Thyroid gland (tissue), 4 donors: ENCODE results near the gene PTBP1. TPM values are rescaled to one million over a fixed set of nuclear protein-coding genes. Genes with fewer than 3 reads are reported as not detected.
A peak's percentile ranks its signal among the peaks of the same experiment; 100 is the strongest.

Experiments
- DNase-seq, 2 donors: peaks; one replicate each; pipeline ENCODE4 v3.0.0-alpha.2; 2019
- H3K27ac ChIP-seq, 3 donors: fragments of 200-600 bp; sonication (generic); 1 replicate in 2 of 3; 2 replicates in 1 of 3; pipeline ENCODE4 v1.5.1; 2016 to 2019; ENCODE audit warnings: mild to moderate bottlenecking in 1 of 3, moderate library complexity in 1 of 3
- H3K27me3 ChIP-seq: fragments of 200-600 bp; sonication (generic); one replicate; pipeline ENCODE4 v1.5.1; 2019
- H3K36me3 ChIP-seq, 2 donors: fragments of 200-600 bp; sonication (generic); one replicate each; pipeline ENCODE4 v1.5.1; 2016 to 2019
- H3K4me1 ChIP-seq, 2 donors: fragments of 200-600 bp; sonication (generic); one replicate each; pipeline ENCODE4 v1.5.1; 2017 to 2019
- H3K4me3 ChIP-seq, 3 donors: fragments of 200-600 bp; sonication (generic); replicated peaks in 1 of 3; 1 replicate in 2 of 3; 2 replicates in 1 of 3; pipeline ENCODE4 v1.5.1; 2016; ENCODE audit warnings: mild to moderate bottlenecking in 1 of 3
- H3K9me3 ChIP-seq: fragments of 200-600 bp; sonication (generic); one replicate; pipeline ENCODE4 v1.5.1; 2017
- CTCF ChIP-seq, 6 experiments: fragments of 200-600 bp in 3 of 6; fragments of 450-650 bp in 3 of 6; sonication (generic) in 3 of 6; IDR thresholded peaks; one replicate each; pipeline ENCODE4 v1.5.1; 2016 to 2019; ENCODE audit warnings: antibody characterized with exemption in 6 of 6, mild to moderate bottlenecking in 2 of 6, inconsistent platforms in 1 of 6, moderate library complexity in 1 of 6
- POLR2A ChIP-seq, 2 donors: fragments of 450-650 bp; IDR thresholded peaks; one replicate each; pipeline ENCODE4 v1.6.1; 2017; ENCODE audit warnings: antibody characterized with exemption in 2 of 2, mild to moderate bottlenecking in 2 of 2, moderate library complexity in 1 of 2
- WGBS, 2 donors: methylation state at CpG; one replicate each; pipeline ENCODE4 v1.1.5; 2017; 5-methylcytosine and 5-hydroxymethylcytosine counted together
- intact Hi-C: fragments of 100-400 bp; cut with DNase I; formaldehyde crosslinking; loops from one replicate; pipeline ENCODE4 v1.15.1; 2023
- total RNA-seq, 4 donors: library from RNA; depleted of rRNA; stranded (reverse); fragments of >200 nt; gene quantifications; one replicate each; pipeline ENCODE4 v1.2.3, GENCODE V29; 2016

The PTBP1 gene
- total RNA-seq, 4 donors from 2014 or later: 161 to 277 (median 199) TPM

- Histone ChIP-seq H3K27me3 (no peaks in the 10 kb centered on the region), H3K36me3 (no peaks in the 10 kb centered on the region), H3K4me1 (peaks cover 14 to 17% of the 10 kb centered on the region in 2 donors), H3K27ac (no peak overlapping the region), H3K9me3 (no peaks in the 10 kb centered on the region), H3K4me3 (peak overlapping the region in 1 of 3 donors; percentile 5)
- DNase-seq: peak in 1 of 2 donors; percentile 46
- WGBS, 2 donors: 0 to 50% methylated on average over 2 to 5 of the region's 46 CpGs
- intact Hi-C loops: no loop called here
- TF ChIP-seq POLR2A (IDR thresholded peaks at IDR 0.05): no peak
- TF ChIP-seq CTCF (IDR thresholded peaks at IDR 0.05): no peak
Measured at GRCh38 chr19:843180-843835, 46.1 kb downstream of the PTBP1 start.

DNA sequence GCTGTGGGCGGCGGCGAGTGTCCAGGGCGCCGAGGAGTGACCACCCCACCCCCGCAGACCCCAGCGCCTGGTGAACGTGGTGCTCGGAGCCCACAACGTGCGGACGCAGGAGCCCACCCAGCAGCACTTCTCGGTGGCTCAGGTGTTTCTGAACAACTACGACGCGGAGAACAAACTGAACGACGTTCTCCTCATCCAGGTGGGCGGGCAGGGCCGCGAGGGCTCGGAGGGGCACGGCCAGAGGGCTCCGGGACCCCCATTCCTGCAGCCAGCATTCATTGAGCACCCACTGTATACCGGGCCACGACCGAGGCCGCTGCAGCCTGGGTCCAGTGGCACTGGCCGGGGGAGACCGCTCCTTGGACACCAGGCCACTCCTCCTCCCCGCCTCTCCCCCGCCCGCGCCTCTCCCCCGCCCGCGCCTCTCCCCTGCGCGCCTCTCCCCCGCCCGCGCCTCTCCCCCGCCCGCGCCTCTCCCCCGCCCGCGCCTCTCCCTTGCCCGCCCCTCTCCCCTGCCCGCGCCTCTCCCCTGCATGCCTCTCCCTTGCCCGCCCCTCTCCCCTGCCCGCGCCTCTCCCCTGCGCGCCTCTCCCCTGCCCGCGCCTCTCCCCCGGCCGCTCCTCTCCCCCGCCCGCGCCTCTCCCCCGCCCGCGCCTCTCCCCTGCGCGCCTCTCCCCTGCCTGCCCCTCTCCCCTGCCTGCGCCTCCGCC lies 46.7 kb downstream of the PTBP1 start:
- WGBS, 2 donors: 26 to 41% methylated on average over 17 to 27 of the region's 70 CpGs
- DNase-seq: no peak
- no peaks in the 10 kb centered on the region for H3K9me3 ChIP-seq
- H3K4me3 ChIP-seq: peak overlapping the region in 1 of 3 donors; percentile 5
- peaks cover 14 to 19% of the 10 kb centered on the region in 2 donors for H3K4me1 ChIP-seq
- no peak for TF ChIP-seq CTCF (IDR thresholded peaks at IDR 0.05)
- no peak for TF ChIP-seq POLR2A (IDR thresholded peaks at IDR 0.05)
- intact Hi-C loops: no loop called here
- no peak overlapping the region for H3K27ac ChIP-seq
- H3K36me3 ChIP-seq: no peaks in the 10 kb centered on the region
- no peaks in the 10 kb centered on the region for H3K27me3 ChIP-seq

DNA sequence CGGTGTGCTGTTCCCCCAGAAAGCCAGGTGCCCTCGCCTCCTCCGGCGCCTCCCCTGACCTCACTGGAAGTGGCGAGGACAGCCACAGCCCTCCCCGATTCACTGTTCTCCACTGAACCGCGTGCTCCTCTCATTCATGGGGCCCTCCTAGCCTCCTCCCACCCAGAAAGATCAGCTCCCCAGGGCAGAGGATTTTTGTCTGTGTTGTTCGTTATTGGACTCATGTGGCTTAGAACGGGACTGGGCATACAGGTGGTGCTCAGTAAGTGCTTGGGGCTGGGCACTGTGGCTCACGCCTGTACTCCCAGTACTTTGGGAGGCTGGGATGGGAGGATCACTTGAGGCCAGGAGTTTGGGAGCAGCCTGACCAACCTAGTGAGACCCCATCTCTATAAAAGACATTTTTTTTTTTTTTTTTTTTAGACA lies 47.3 kb downstream of the PTBP1 start:
- intact Hi-C loops: no loop called here
- peaks cover 14 to 19% of the 10 kb centered on the region in 2 donors for H3K4me1 ChIP-seq
- no peaks in the 10 kb centered on the region for H3K36me3 ChIP-seq
- TF ChIP-seq POLR2A (IDR thresholded peaks at IDR 0.05): no peak
- TF ChIP-seq CTCF (IDR thresholded peaks at IDR 0.05): no peak
- H3K27ac ChIP-seq: no peak overlapping the region
- H3K27me3 ChIP-seq: no peaks in the 10 kb centered on the region
- no peak overlapping the region for H3K4me3 ChIP-seq
- 27 to 50% methylated on average over 7 to 8 of the region's 11 CpGs for WGBS, 2 donors
- DNase-seq: peak; percentile 26 to 40
- H3K9me3 ChIP-seq: no peaks in the 10 kb centered on the region

- peaks cover 23 to 28% of the 10 kb centered on the region in 2 donors for H3K4me1 ChIP-seq
- no peaks in the 10 kb centered on the region for H3K9me3 ChIP-seq
- no peaks in the 10 kb centered on the region for H3K36me3 ChIP-seq
- TF ChIP-seq CTCF (IDR thresholded peaks at IDR 0.05) (no peak), POLR2A (IDR thresholded peaks at IDR 0.05) (no peak)
- H3K27ac ChIP-seq: no peak overlapping the region
- intact Hi-C loops: no loop called here
- DNase-seq: no peak
- 72 to 75% methylated on average over 35 to 36 of the region's 37 CpGs for WGBS, 2 donors
- no peaks in the 10 kb centered on the region for H3K27me3 ChIP-seq
- H3K4me3 ChIP-seq: no peak overlapping the region
Measured at GRCh38 chr19:845707-846521, 48.7 kb downstream of the PTBP1 start.
